ENCODE results near the gene FAM234A. TPM values are rescaled to one million over a fixed set of nuclear protein-coding genes. Genes with fewer than 3 reads are reported as not detected.
A peak's percentile ranks its signal among the peaks of the same experiment; 100 is the strongest.

FAM234A gene
- polyA plus RNA-seq, result 10 to 100 TPM; 35.9 to 39.6 TPM

GRCh38 chr16:234468-235305, at the start of gene FAM234A:
Gene FAM234A (plus strand): TSS chr16:234821. CDS start chr16:254414, 19,593 bp downstream.
- Histone ChIP-seq H3K27ac (ENCODE audit: low read depth in 2 of 2, low read length in 1 of 2) (peak within 1 kb of the TSS; percentile 99), H3K27me3 (ENCODE audit: control insufficient read depth in 1 of 2, insufficient read depth in 2 of 2, low read length in 2 of 2) (no peaks in the 10 kb centered on the region), H3K9me3 (ENCODE audit: control insufficient read depth in 2 of 2, insufficient read depth in 1 of 2, low read depth in 1 of 2, low read length in 1 of 2) (no peaks in the 10 kb centered on the region), H3K36me3 (ENCODE audit: control insufficient read depth in 2 of 2, insufficient read depth in 2 of 2, low read length in 1 of 2) (no peaks in the 10 kb centered on the region), H3K4me3 (ENCODE audit: low read depth in 1 of 2, low read length in 2 of 2) (peak within 1 kb of the TSS; percentile 82 to 88), H3K4me1 (ENCODE audit: control insufficient read depth in 2 of 2, insufficient read depth in 2 of 2, low read length in 1 of 2) (peaks cover 0 to 3% of the 10 kb centered on the region in 2 donors)
- WGBS, 2 donors, result 0 to 1% methylated on average over 61 to 85 of the region's 85 CpGs

- Histone ChIP-seq H3K4me1 (ENCODE audit: control insufficient read depth in 2 of 2, insufficient read depth in 2 of 2, low read length in 1 of 2) (peaks cover 4 to 10% of the 10 kb centered on the region in 2 donors), H3K27ac (ENCODE audit: low read depth in 2 of 2, low read length in 1 of 2) (no peak overlapping the region), H3K9me3 (ENCODE audit: control insufficient read depth in 2 of 2, insufficient read depth in 1 of 2, low read depth in 1 of 2, low read length in 1 of 2) (no peaks in the 10 kb centered on the region), H3K27me3 (ENCODE audit: control insufficient read depth in 1 of 2, insufficient read depth in 2 of 2, low read length in 2 of 2) (peaks cover 0 to 3% of the 10 kb centered on the region in 2 donors), H3K4me3 (ENCODE audit: low read depth in 1 of 2, low read length in 2 of 2) (no peak overlapping the region), H3K36me3 (ENCODE audit: control insufficient read depth in 2 of 2, insufficient read depth in 2 of 2, low read length in 1 of 2) (peaks cover 3 to 17% of the 10 kb centered on the region in 2 donors)
- 82 to 88% methylated on average over 13 of the region's 13 CpGs for WGBS, 2 donors
Measured at GRCh38 chr16:185213-185612, 49.4 kb upstream of the FAM234A start.

- 83 to 86% methylated on average over 11 of the region's 11 CpGs for WGBS, 2 donors
- Histone ChIP-seq H3K36me3 (ENCODE audit: control insufficient read depth in 2 of 2, insufficient read depth in 2 of 2, low read length in 1 of 2) (peaks cover 3 to 17% of the 10 kb centered on the region in 2 donors), H3K27ac (ENCODE audit: low read depth in 2 of 2, low read length in 1 of 2) (no peak overlapping the region), H3K4me1 (ENCODE audit: control insufficient read depth in 2 of 2, insufficient read depth in 2 of 2, low read length in 1 of 2) (peaks cover 0 to 6% of the 10 kb centered on the region in 2 donors), H3K27me3 (ENCODE audit: control insufficient read depth in 1 of 2, insufficient read depth in 2 of 2, low read length in 2 of 2) (no peaks in the 10 kb centered on the region), H3K9me3 (ENCODE audit: control insufficient read depth in 2 of 2, insufficient read depth in 1 of 2, low read depth in 1 of 2, low read length in 1 of 2) (no peaks in the 10 kb centered on the region), H3K4me3 (ENCODE audit: low read depth in 1 of 2, low read length in 2 of 2) (no peak overlapping the region)
Measured at GRCh38 chr16:185691-186090, 48.9 kb upstream of the FAM234A start.

GRCh38 chr16:187330-187729, 47.3 kb upstream of the FAM234A start:
- Histone ChIP-seq H3K9me3 (ENCODE audit: control insufficient read depth in 2 of 2, insufficient read depth in 1 of 2, low read depth in 1 of 2, low read length in 1 of 2) (no peaks in the 10 kb centered on the region), H3K4me3 (ENCODE audit: low read depth in 1 of 2, low read length in 2 of 2) (no peak overlapping the region), H3K27me3 (ENCODE audit: control insufficient read depth in 1 of 2, insufficient read depth in 2 of 2, low read length in 2 of 2) (no peaks in the 10 kb centered on the region), H3K36me3 (ENCODE audit: control insufficient read depth in 2 of 2, insufficient read depth in 2 of 2, low read length in 1 of 2) (peaks cover 3 to 31% of the 10 kb centered on the region in 2 donors), H3K4me1 (ENCODE audit: control insufficient read depth in 2 of 2, insufficient read depth in 2 of 2, low read length in 1 of 2) (no peaks in the 10 kb centered on the region), H3K27ac (ENCODE audit: low read depth in 2 of 2, low read length in 1 of 2) (no peak overlapping the region)
- WGBS, 2 donors, result 97% methylated on average over 8 of the region's 8 CpGs

GRCh38 chr16:188674-189073, 45.9 kb upstream of the FAM234A start:
- no peak overlapping the region for H3K27ac ChIP-seq (ENCODE audit: low read depth in 2 of 2, low read length in 1 of 2)
- peaks cover 7 to 36% of the 10 kb centered on the region in 2 donors for H3K36me3 ChIP-seq (ENCODE audit: control insufficient read depth in 2 of 2, insufficient read depth in 2 of 2, low read length in 1 of 2)
- H3K4me3 ChIP-seq (ENCODE audit: low read depth in 1 of 2, low read length in 2 of 2), result no peak overlapping the region
- H3K9me3 ChIP-seq (ENCODE audit: control insufficient read depth in 2 of 2, insufficient read depth in 1 of 2, low read depth in 1 of 2, low read length in 1 of 2), result no peaks in the 10 kb centered on the region
- 70 to 72% methylated on average over 8 of the region's 8 CpGs for WGBS, 2 donors
- no peaks in the 10 kb centered on the region for H3K27me3 ChIP-seq (ENCODE audit: control insufficient read depth in 1 of 2, insufficient read depth in 2 of 2, low read length in 2 of 2)
- no peaks in the 10 kb centered on the region for H3K4me1 ChIP-seq (ENCODE audit: control insufficient read depth in 2 of 2, insufficient read depth in 2 of 2, low read length in 1 of 2)

- H3K4me1 ChIP-seq (ENCODE audit: control insufficient read depth in 2 of 2, insufficient read depth in 2 of 2, low read length in 1 of 2), result no peaks in the 10 kb centered on the region
- H3K4me3 ChIP-seq (ENCODE audit: low read depth in 1 of 2, low read length in 2 of 2), result no peak overlapping the region
- WGBS, 2 donors, result 94 to 95% methylated on average over 34 of the region's 34 CpGs
- H3K36me3 ChIP-seq (ENCODE audit: control insufficient read depth in 2 of 2, insufficient read depth in 2 of 2, low read length in 1 of 2), result peaks cover 10 to 39% of the 10 kb centered on the region in 2 donors
- no peak overlapping the region for H3K27ac ChIP-seq (ENCODE audit: low read depth in 2 of 2, low read length in 1 of 2)
- no peaks in the 10 kb centered on the region for H3K9me3 ChIP-seq (ENCODE audit: control insufficient read depth in 2 of 2, insufficient read depth in 1 of 2, low read depth in 1 of 2, low read length in 1 of 2)
- no peaks in the 10 kb centered on the region for H3K27me3 ChIP-seq (ENCODE audit: control insufficient read depth in 1 of 2, insufficient read depth in 2 of 2, low read length in 2 of 2)
Measured at GRCh38 chr16:189604-190186, 44.9 kb upstream of the FAM234A start.

- H3K36me3 ChIP-seq (ENCODE audit: control insufficient read depth in 2 of 2, insufficient read depth in 2 of 2, low read length in 1 of 2), result peaks cover 17 to 47% of the 10 kb centered on the region in 2 donors
- H3K4me3 ChIP-seq (ENCODE audit: low read depth in 1 of 2, low read length in 2 of 2), result no peak overlapping the region
- no peaks in the 10 kb centered on the region for H3K4me1 ChIP-seq (ENCODE audit: control insufficient read depth in 2 of 2, insufficient read depth in 2 of 2, low read length in 1 of 2)
- no peaks in the 10 kb centered on the region for H3K27me3 ChIP-seq (ENCODE audit: control insufficient read depth in 1 of 2, insufficient read depth in 2 of 2, low read length in 2 of 2)
- no peaks in the 10 kb centered on the region for H3K9me3 ChIP-seq (ENCODE audit: control insufficient read depth in 2 of 2, insufficient read depth in 1 of 2, low read depth in 1 of 2, low read length in 1 of 2)
- 85 to 93% methylated on average over 4 of the region's 4 CpGs for WGBS, 2 donors
- no peak overlapping the region for H3K27ac ChIP-seq (ENCODE audit: low read depth in 2 of 2, low read length in 1 of 2)
Measured at GRCh38 chr16:191831-192230, 42.8 kb upstream of the FAM234A start.

- Histone ChIP-seq H3K4me3 (ENCODE audit: low read depth in 1 of 2, low read length in 2 of 2) (no peak overlapping the region), H3K27me3 (ENCODE audit: control insufficient read depth in 1 of 2, insufficient read depth in 2 of 2, low read length in 2 of 2) (no peaks in the 10 kb centered on the region), H3K9me3 (ENCODE audit: control insufficient read depth in 2 of 2, insufficient read depth in 1 of 2, low read depth in 1 of 2, low read length in 1 of 2) (no peaks in the 10 kb centered on the region), H3K36me3 (ENCODE audit: control insufficient read depth in 2 of 2, insufficient read depth in 2 of 2, low read length in 1 of 2) (peaks cover 17 to 47% of the 10 kb centered on the region in 2 donors), H3K4me1 (ENCODE audit: control insufficient read depth in 2 of 2, insufficient read depth in 2 of 2, low read length in 1 of 2) (no peaks in the 10 kb centered on the region), H3K27ac (ENCODE audit: low read depth in 2 of 2, low read length in 1 of 2) (no peak overlapping the region)
- 90 to 94% methylated on average over 11 of the region's 11 CpGs for WGBS, 2 donors
Measured at GRCh38 chr16:192686-193085, 41.9 kb upstream of the FAM234A start.

GRCh38 chr16:193441-193840, 41.2 kb upstream of the FAM234A start:
- WGBS, 2 donors, result 93 to 94% methylated on average over 14 to 15 of the region's 15 CpGs
- no peak overlapping the region for H3K4me3 ChIP-seq (ENCODE audit: low read depth in 1 of 2, low read length in 2 of 2)

More at GRCh38 chr16:193441-193840, 41.2 kb upstream of the FAM234A start:
- Histone ChIP-seq H3K4me1 (ENCODE audit: control insufficient read depth in 2 of 2, insufficient read depth in 2 of 2, low read length in 1 of 2) (no peaks in the 10 kb centered on the region), H3K36me3 (ENCODE audit: control insufficient read depth in 2 of 2, insufficient read depth in 2 of 2, low read length in 1 of 2) (peaks cover 17 to 48% of the 10 kb centered on the region in 2 donors), H3K27ac (ENCODE audit: low read depth in 2 of 2, low read length in 1 of 2) (no peak overlapping the region), H3K9me3 (ENCODE audit: control insufficient read depth in 2 of 2, insufficient read depth in 1 of 2, low read depth in 1 of 2, low read length in 1 of 2) (no peaks in the 10 kb centered on the region), H3K27me3 (ENCODE audit: control insufficient read depth in 1 of 2, insufficient read depth in 2 of 2, low read length in 2 of 2) (no peaks in the 10 kb centered on the region)

All from esophagus (tissue), 2 donors.